Fibroblast of lung (primary cell): ENCODE measurements around the gene CLCA1.

ENCODE experiments used
- CTCF ChIP-seq, 2 donors: IDR thresholded peaks in 1 of 2; conservative IDR thresholded peaks in 1 of 2; 1 replicate in 1 of 2; 2 replicates in 1 of 2; pipeline ENCODE4 v1.5.1; 2011 to 2012; ENCODE audit warnings: low read length in 2 of 2, control low read depth in 1 of 2, inconsistent platforms in 1 of 2, low read depth in 1 of 2, mild to moderate bottlenecking in 1 of 2
- EZH2 ChIP-seq: IDR thresholded peaks from 2 replicates; pipeline ENCODE4 v1.5.1; 2012; ENCODE audit warnings: low read length, control low read depth, mild to moderate bottlenecking; ENCODE audit errors: missing control alignments

- TF ChIP-seq CTCF (conservative IDR thresholded peaks at IDR 0.05 in 1 of 2, IDR thresholded peaks at IDR 0.05 in 1 of 2; ENCODE audit: low read depth in 1 of 2, low read length in 2 of 2) = no peak
- no peak for TF ChIP-seq EZH2
Measured at GRCh38 chr1:86516335-86516734, 47.6 kb downstream of the CLCA1 start.
